Activated naive CD8-positive, alpha-beta T cell treated with anti-CD3 and anti-CD28 coated beads, Interleukin-2, amount 10 ng/mL, durations not matched to agents 7 days and 5 days (primary cell): ENCODE measurements around the gene NFKBIZ. TPM values are rescaled to one million over a fixed set of nuclear protein-coding genes. Genes with fewer than 3 reads are reported as not detected.
"Not testable (repeated sequence)": the region's sequence is repeated elsewhere in the genome, so short reads cannot be mapped to it uniquely, and the experiment has no call there.

Experiments used
- ATAC-seq: fragments of 150-1000 bp; cut with Tn5 transposase; one replicate; pipeline ENCODE4 v1.10.0; 2021; ENCODE audit warnings: low read depth, moderate library complexity
- POLR2A ChIA-PET: fragments of 350-600 bp; sonication (Branson Sonifier 250); formaldehyde crosslinking; loops from one replicate; lab custom pipeline; 2021; ENCODE audit warnings: antibody characterized with exemption; lab: Charles Lee
- DNase-seq: peaks from one replicate; pipeline ENCODE4 v3.0.0; 2021
- H3K27ac Mint-ChIP-seq: one replicate; pipeline ENCODE4 v1.8.0; 2022; ENCODE audit warnings: mild to moderate bottlenecking, mixed read lengths
- H3K27me3 Mint-ChIP-seq: one replicate; pipeline ENCODE4 v1.8.0; 2022; ENCODE audit warnings: mild to moderate bottlenecking, moderate library complexity, mixed read lengths
- H3K36me3 Mint-ChIP-seq: one replicate; pipeline ENCODE4 v1.8.0; 2021; ENCODE audit warnings: mild to moderate bottlenecking, mixed read lengths
- H3K4me1 Mint-ChIP-seq: one replicate; pipeline ENCODE4 v1.8.0; 2021; ENCODE audit warnings: mixed read lengths
- H3K4me3 Mint-ChIP-seq: one replicate; pipeline ENCODE4 v1.8.0; 2022; ENCODE audit warnings: mild to moderate bottlenecking, moderate library complexity, mixed read lengths
- H3K9me3 Mint-ChIP-seq: one replicate; pipeline ENCODE4 v1.8.0; 2021; ENCODE audit warnings: mixed read lengths
- total RNA-seq, 2 experiments: library from RNA; stranded (reverse); gene quantifications; one replicate each; pipeline ENCODE4 v1.2.3, GENCODE V29; 2021

The NFKBIZ gene
- total RNA-seq, 2 experiments from 2014 or later, result 72.5 to 76.3 TPM

GRCh38 chr3:101858464-101859030 lies 9.2 kb downstream of the NFKBIZ start:
- POLR2A ChIA-PET, result no interaction called here
- H3K27me3 Mint-ChIP-seq, result no peaks in the 10 kb centered on the region
- H3K27ac Mint-ChIP-seq, result no peak overlapping the region
- ATAC-seq (no peak), DNase-seq (no peak)
- peaks cover 37% of the 10 kb centered on the region for H3K4me1 Mint-ChIP-seq
- no peaks in the 10 kb centered on the region for H3K9me3 Mint-ChIP-seq
- H3K36me3 Mint-ChIP-seq, result peaks cover 72% of the 10 kb centered on the region
- no peak overlapping the region for H3K4me3 Mint-ChIP-seq

DNA sequence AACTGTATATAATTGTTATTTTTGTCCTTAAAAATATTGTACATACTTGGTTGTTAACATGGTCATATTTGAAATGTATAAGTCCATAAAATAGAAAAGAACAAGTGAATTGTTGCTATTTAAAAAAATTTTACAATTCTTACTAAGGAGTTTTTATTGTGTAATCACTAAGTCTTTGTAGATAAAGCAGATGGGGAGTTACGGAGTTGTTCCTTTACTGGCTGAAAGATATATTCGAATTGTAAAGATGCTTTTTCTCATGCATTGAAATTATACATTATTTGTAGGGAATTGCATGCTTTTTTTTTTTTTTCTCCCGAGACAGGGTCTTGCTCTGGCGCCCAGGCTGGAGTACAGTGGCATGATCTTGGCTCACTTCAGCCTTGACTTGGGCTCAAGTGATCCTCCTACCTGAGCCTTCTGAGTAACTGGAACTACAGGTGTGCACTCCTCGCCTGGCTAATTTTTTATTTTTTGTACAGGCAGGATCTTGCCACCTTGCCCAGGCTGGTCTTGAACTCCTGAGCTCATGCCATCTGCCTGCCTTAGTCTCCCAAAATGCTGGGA lies 10.7 kb downstream of the NFKBIZ start:
- H3K27me3 Mint-ChIP-seq, result no peaks in the 10 kb centered on the region
- peaks cover 28% of the 10 kb centered on the region for H3K4me1 Mint-ChIP-seq
- ATAC-seq (no peak), DNase-seq (no peak)
- POLR2A ChIA-PET, result interaction anchor here (1.3 kb wide), 1 partner anchor 10 kb away, joined by 4 read pairs; the partner anchor contains the start of gene NFKBIZ
- H3K9me3 Mint-ChIP-seq, result no peaks in the 10 kb centered on the region
- peaks cover 57% of the 10 kb centered on the region for H3K36me3 Mint-ChIP-seq
- no peak overlapping the region for H3K27ac Mint-ChIP-seq
- H3K4me3 Mint-ChIP-seq, result no peak overlapping the region

DNA sequence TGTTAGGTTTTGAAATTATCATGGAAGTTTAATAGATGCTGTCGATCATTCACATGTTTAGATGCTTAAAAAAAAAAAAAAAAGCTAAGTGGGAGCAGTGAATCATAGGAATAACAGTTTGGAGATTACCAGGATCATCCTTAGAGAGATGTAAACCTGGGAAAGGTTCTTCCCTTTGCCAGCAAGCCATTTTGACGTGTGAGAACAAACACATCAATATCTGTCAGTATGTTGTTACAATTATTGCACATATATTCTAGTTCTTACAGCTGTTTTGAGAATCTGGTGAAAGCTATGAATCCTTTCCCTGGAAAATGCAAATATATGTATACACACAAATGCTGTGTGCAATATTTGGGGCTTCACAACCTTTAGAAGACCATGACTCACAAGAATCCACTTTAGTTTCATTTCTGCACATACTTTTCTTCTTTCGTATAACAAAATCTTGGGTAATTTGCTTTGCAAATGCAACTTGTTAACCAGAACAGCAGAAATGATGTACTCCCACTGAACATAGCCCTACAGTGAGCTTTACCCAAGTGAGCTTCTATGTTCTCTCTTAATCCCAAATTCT lies 12.0 kb downstream of the NFKBIZ start:
- peak overlapping the region; percentile 7 for H3K27ac Mint-ChIP-seq
- H3K36me3 Mint-ChIP-seq, result peaks cover 48% of the 10 kb centered on the region
- POLR2A ChIA-PET, result no interaction called here

GRCh38 chr3:101861789-101862415 lies 12.6 kb downstream of the NFKBIZ start:
- H3K27me3 Mint-ChIP-seq, result no peaks in the 10 kb centered on the region

More for the DNA sequence above, 12.0 kb downstream of the NFKBIZ start:
- DNase-seq (no peak), ATAC-seq (no peak)
- Mint-ChIP-seq H3K27me3 (no peaks in the 10 kb centered on the region), H3K4me3 (no peak overlapping the region), H3K4me1 (peaks cover 25% of the 10 kb centered on the region), H3K9me3 (no peaks in the 10 kb centered on the region)

DNA sequence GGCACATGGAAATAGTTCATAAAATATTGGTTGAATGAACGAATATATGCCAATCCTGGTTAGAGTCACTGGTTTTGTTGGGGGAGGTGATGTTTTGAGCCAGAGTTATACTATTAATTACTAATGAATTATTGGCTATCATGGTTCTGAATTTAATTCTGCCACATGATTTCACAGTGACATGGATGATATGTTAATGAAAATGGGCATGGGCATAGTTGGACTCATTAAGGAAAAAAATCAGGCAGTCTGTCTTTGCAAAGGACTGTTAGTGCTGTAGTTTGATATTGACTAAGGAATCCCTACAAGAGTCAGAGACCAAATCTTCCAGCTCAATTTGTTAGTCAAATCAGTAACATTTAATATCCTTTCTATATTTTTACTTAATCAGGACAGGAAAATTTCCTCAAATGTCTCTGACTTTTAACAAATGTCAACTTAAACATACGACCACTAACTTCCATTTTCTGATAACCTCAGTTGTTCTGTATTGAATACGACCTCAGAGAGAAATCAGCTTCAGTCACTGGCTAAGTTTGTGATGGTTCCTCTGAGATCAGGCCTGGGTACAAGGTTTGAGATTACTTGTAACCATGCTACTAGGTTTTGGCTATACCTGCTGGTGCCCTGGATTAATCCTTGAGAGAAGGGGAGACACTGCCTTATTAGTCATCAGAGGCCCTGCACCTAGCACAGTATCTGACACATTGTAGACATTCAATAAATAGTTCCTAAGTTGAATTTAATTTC lies 13.3 kb downstream of the NFKBIZ start:
- H3K4me3 Mint-ChIP-seq, result no peak overlapping the region
- ATAC-seq (no peak), DNase-seq (no peak)
- H3K4me1 Mint-ChIP-seq, result peaks cover 16% of the 10 kb centered on the region
- H3K27ac Mint-ChIP-seq, result no peak overlapping the region
- H3K36me3 Mint-ChIP-seq, result peaks cover 39% of the 10 kb centered on the region
- POLR2A ChIA-PET, result interaction anchor here (2.1 kb wide), 1 partner anchor 11 kb away, joined by 5 read pairs; no protein-coding TSS in a partner anchor
- H3K27me3 Mint-ChIP-seq, result no peaks in the 10 kb centered on the region
- no peaks in the 10 kb centered on the region for H3K9me3 Mint-ChIP-seq

More at GRCh38 chr3:101861789-101862415, 12.6 kb downstream of the NFKBIZ start:
- DNase-seq (no peak), ATAC-seq (no peak)
- POLR2A ChIA-PET, result no interaction called here
- Mint-ChIP-seq H3K4me1 (peaks cover 21% of the 10 kb centered on the region), H3K9me3 (no peaks in the 10 kb centered on the region), H3K4me3 (no peak overlapping the region), H3K36me3 (peaks cover 45% of the 10 kb centered on the region), H3K27ac (peak overlapping the region; percentile 44)

DNA sequence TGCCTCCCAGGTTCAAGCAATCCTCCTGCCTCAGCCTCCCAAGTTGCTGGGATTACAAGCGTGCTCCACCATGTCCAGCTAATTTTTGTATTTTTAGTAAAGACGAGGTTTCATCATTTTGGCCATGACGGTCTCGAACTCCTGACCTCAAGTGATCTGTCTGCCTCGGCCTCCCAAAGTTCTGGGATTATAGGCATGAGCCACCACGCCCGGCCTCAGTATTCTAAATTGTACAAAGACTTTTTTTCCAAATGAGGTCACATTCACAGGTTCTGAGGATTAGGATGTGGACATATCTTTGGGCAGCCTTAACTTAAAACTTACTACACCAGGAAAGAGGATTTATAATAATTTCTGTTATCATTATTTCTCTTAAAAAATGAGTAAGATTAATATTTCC lies 15.6 kb downstream of the NFKBIZ start:
- H3K9me3 Mint-ChIP-seq, H3K27me3 Mint-ChIP-seq, H3K4me1 Mint-ChIP-seq, H3K27ac Mint-ChIP-seq, H3K4me3 Mint-ChIP-seq, ATAC-seq, DNase-seq: not testable (repeated sequence)
- POLR2A ChIA-PET, result interaction anchor here (1.1 to 1.3 kb wide), 2 partner anchors 15 kb away, joined by 3 read pairs; partner anchors contain the start of gene NFKBIZ
- H3K36me3 Mint-ChIP-seq, result peaks cover 19% of the 10 kb centered on the region

- Mint-ChIP-seq H3K36me3 (peaks cover 12% of the 10 kb centered on the region), H3K4me3 (no peak overlapping the region), H3K27me3 (no peaks in the 10 kb centered on the region), H3K27ac (no peak overlapping the region), H3K9me3 (no peaks in the 10 kb centered on the region), H3K4me1 (peaks cover 8% of the 10 kb centered on the region)
- no peak for ATAC-seq
- POLR2A ChIA-PET, result interaction anchor here (1.3 kb wide), 1 partner anchor 16 kb away, joined by 3 read pairs; no protein-coding TSS in a partner anchor
- DNase-seq, result no peak
These were observed 16.6 kb downstream of the NFKBIZ start for GRCh38 chr3:101865751-101866509.

- no peaks in the 10 kb centered on the region for H3K36me3 Mint-ChIP-seq
- no peak for ATAC-seq
- H3K9me3 Mint-ChIP-seq, result no peaks in the 10 kb centered on the region
- POLR2A ChIA-PET, result interaction anchor here (1.2 kb wide), 1 partner anchor 18 kb away, joined by 4 read pairs; the partner anchor contains the start of gene NFKBIZ
- no peak overlapping the region for H3K4me3 Mint-ChIP-seq
- H3K4me1 Mint-ChIP-seq, result peaks cover 2% of the 10 kb centered on the region
- DNase-seq, result no peak
- no peaks in the 10 kb centered on the region for H3K27me3 Mint-ChIP-seq
- no peak overlapping the region for H3K27ac Mint-ChIP-seq
These were observed 18.2 kb downstream of the NFKBIZ start for GRCh38 chr3:101867511-101867910.

- H3K27me3 Mint-ChIP-seq, result no peaks in the 10 kb centered on the region
- POLR2A ChIA-PET, result interaction anchor here (1.2 kb wide), 1 partner anchor 18 kb away, joined by 4 read pairs; the partner anchor contains the start of gene NFKBIZ
- no peak overlapping the region for H3K4me3 Mint-ChIP-seq
- no peak for DNase-seq
- H3K36me3 Mint-ChIP-seq, result no peaks in the 10 kb centered on the region
- H3K4me1 Mint-ChIP-seq, result peaks cover 2% of the 10 kb centered on the region
- H3K9me3 Mint-ChIP-seq, result no peaks in the 10 kb centered on the region
- no peak overlapping the region for H3K27ac Mint-ChIP-seq
- no peak for ATAC-seq
These were observed 18.7 kb downstream of the NFKBIZ start for GRCh38 chr3:101867996-101868395.

- Mint-ChIP-seq H3K9me3 (peaks cover 1% of the 10 kb centered on the region), H3K4me3 (no peak overlapping the region), H3K27me3 (no peaks in the 10 kb centered on the region), H3K36me3 (no peaks in the 10 kb centered on the region), H3K27ac (no peak overlapping the region), H3K4me1 (no peaks in the 10 kb centered on the region)
- no peak for DNase-seq
- no peak for ATAC-seq
- POLR2A ChIA-PET, result no interaction called here
These were observed 19.5 kb downstream of the NFKBIZ start for GRCh38 chr3:101868534-101869464.

- Mint-ChIP-seq H3K4me3 (no peak overlapping the region), H3K9me3 (peaks cover 4% of the 10 kb centered on the region), H3K36me3 (no peaks in the 10 kb centered on the region), H3K27ac (no peak overlapping the region), H3K4me1 (no peaks in the 10 kb centered on the region), H3K27me3 (no peaks in the 10 kb centered on the region)
- POLR2A ChIA-PET, result no interaction called here
- no peak for DNase-seq
- ATAC-seq, result no peak
These were observed 20.8 kb downstream of the NFKBIZ start for GRCh38 chr3:101870138-101870537.
